Activated T-cell treated with anti-CD3 and anti-CD28 coated beads, Interleukin-2, amount 50 U/mL, for 4 hours (primary cell): ENCODE results near the gene ETNK2. TPM values are rescaled to one million over a fixed set of nuclear protein-coding genes. Genes with fewer than 3 reads are reported as not detected.

Experiments used
- ATAC-seq, 2 donors: fragments of 200-7000 bp; cut with Tn5 transposase; one replicate each; pipeline ENCODE4 v1.10.0; 2021
- DNase-seq: peaks from one replicate; pipeline ENCODE4 v3.0.0-alpha.2; 2020
- H3K27me3 Mint-ChIP-seq: one replicate; pipeline ENCODE4 v1.8.0; 2021; ENCODE audit warnings: low read depth, mixed read lengths
- H3K36me3 Mint-ChIP-seq: one replicate; pipeline ENCODE4 v1.8.0; 2022; ENCODE audit warnings: mixed read lengths; ENCODE audit not compliant: insufficient read depth
- H3K4me1 Mint-ChIP-seq: one replicate; pipeline ENCODE4 v1.8.0; 2021; ENCODE audit warnings: low read depth, mixed read lengths
- H3K4me3 Mint-ChIP-seq: one replicate; pipeline ENCODE4 v1.8.0; 2021; ENCODE audit warnings: mild to moderate bottlenecking, moderate library complexity, mixed read lengths
- H3K9me3 Mint-ChIP-seq: one replicate; pipeline ENCODE4 v1.8.0; 2021; ENCODE audit warnings: mixed read lengths
- total RNA-seq, 3 donors: library from RNA; stranded (reverse); gene quantifications; one replicate each; pipeline ENCODE4 v1.2.1, GENCODE V29; 2021

The ETNK2 gene
- total RNA-seq, 3 donors from 2014 or later, result 0.79 to 1.2 (median 0.99) TPM

DNA sequence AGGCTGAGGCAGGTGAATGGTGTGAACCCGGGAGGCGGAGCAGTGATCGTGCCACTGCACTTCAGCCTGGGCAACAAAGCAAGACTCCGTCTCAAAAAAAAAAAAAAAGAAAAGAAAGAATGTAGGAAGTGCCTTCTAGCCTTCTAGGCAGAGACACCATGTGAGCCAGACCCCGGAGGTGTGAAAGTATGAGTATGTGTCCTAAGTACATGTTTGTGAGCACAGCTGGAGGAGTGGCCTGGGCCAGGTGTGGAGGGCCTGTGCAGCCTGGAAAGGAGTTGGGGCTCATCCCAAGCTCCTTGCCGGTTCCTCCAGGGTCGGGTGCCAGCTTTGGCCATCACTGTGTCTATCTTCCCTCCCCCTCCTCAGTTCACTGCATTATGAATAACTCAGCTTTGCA, 66.0 kb downstream of the ETNK2 start:
- no peaks in the 10 kb centered on the region for H3K4me1 Mint-ChIP-seq
- no peak overlapping the region for H3K4me3 Mint-ChIP-seq
- H3K27me3 Mint-ChIP-seq, result no peaks in the 10 kb centered on the region
- ATAC-seq (no peak), DNase-seq (no peak)
- no peaks in the 10 kb centered on the region for H3K9me3 Mint-ChIP-seq
- H3K36me3 Mint-ChIP-seq, result no peaks in the 10 kb centered on the region

DNA sequence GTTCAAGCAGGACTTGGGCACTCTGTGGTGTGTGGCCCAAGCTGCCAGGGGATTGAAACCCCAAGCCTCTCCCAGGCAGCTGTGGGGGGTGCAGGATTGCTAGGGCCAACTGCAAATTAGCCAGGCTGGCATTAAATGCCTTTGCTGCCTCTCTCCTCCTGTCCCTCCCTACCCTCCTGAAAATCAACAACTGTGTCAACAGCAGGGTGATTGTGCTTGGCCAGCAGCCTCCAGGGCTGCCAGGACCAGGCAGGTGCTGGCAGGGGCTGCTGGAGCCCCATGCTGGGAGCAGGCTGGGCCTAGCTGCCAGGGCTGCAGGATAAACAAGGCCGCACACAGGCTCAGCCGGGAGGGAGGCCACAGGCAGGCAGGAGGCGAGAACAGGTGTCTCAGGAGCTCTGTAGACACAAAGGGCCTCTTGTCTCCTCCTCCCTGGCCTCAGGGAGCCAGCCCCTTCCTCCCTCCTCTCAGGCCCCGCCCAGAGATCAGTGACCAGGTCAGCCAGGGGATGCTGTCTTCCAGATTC, 67.5 kb downstream of the ETNK2 start:
- Mint-ChIP-seq H3K4me1 (no peaks in the 10 kb centered on the region), H3K4me3 (no peak overlapping the region), H3K9me3 (no peaks in the 10 kb centered on the region), H3K36me3 (no peaks in the 10 kb centered on the region), H3K27me3 (no peaks in the 10 kb centered on the region)
- no peak for DNase-seq
- ATAC-seq, result no peak

DNA sequence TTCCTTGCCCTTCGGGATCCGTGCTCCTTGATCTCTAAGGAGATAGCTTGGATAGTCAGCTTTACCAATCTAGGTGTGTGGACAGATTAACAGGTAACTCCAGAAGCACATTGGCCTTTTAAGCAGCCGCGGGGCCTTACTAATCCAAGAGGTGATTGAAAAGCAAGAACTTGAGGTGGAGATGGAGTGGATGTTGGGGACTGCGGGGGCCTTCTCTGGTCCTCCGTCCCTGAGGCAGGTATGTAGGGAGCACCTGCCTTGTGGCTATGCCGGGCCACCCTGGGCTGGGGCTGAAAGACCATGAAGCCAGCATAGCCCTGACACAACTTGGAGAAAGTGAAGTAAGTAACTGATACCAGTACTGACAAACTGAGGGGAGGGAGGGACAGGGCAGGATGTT, 68.4 kb downstream of the ETNK2 start:
- H3K36me3 Mint-ChIP-seq, result no peaks in the 10 kb centered on the region
- no peaks in the 10 kb centered on the region for H3K9me3 Mint-ChIP-seq
- H3K4me1 Mint-ChIP-seq, result no peaks in the 10 kb centered on the region
- no peak for DNase-seq
- no peaks in the 10 kb centered on the region for H3K27me3 Mint-ChIP-seq
- H3K4me3 Mint-ChIP-seq, result no peak overlapping the region
- ATAC-seq, result no peak

- H3K36me3 Mint-ChIP-seq, result no peaks in the 10 kb centered on the region
- no peaks in the 10 kb centered on the region for H3K9me3 Mint-ChIP-seq
- no peak for DNase-seq
- H3K27me3 Mint-ChIP-seq, result peaks cover 9% of the 10 kb centered on the region
- H3K4me1 Mint-ChIP-seq, result no peaks in the 10 kb centered on the region
- ATAC-seq, result no peak
- no peak overlapping the region for H3K4me3 Mint-ChIP-seq
These were observed 69.9 kb downstream of the ETNK2 start for GRCh38 chr1:204081791-204082513.

- H3K27me3 Mint-ChIP-seq, result peaks cover 15% of the 10 kb centered on the region
- ATAC-seq, result no peak
- no peaks in the 10 kb centered on the region for H3K36me3 Mint-ChIP-seq
- no peak overlapping the region for H3K4me3 Mint-ChIP-seq
- no peak for DNase-seq
- no peaks in the 10 kb centered on the region for H3K9me3 Mint-ChIP-seq
- H3K4me1 Mint-ChIP-seq, result no peaks in the 10 kb centered on the region
These were observed 70.6 kb downstream of the ETNK2 start for GRCh38 chr1:204081164-204081790.

Other genes with a start within 250 kb of the ETNK2 start
- 1 to 10 TPM in 2 of 3 donors, under 1 TPM in 1; 0.33 to 1.4 (median 1.0) TPM for gene SOX13, start 78.9 kb downstream of the ETNK2 start, total RNA-seq
- not detected for gene REN, start 14.3 kb upstream of the ETNK2 start, total RNA-seq
- not detected for gene KISS1, start 44.4 kb upstream of the ETNK2 start, total RNA-seq
- gene GOLT1A, start 61.9 kb upstream of the ETNK2 start, total RNA-seq, result not detected
- gene PLEKHA6, start 207.9 kb upstream of the ETNK2 start, total RNA-seq, result under 1 TPM; 0.19 to 0.61 (median 0.29) TPM